Peyer's patch (tissue), 4 donors: Measurements from ENCODE around the gene ATP6AP2.

Experiments
- CTCF ChIP-seq, 6 experiments: fragments of 450-650 bp in 4 of 6; fragments of 200-600 bp in 2 of 6; sonication (generic) in 1 of 6; IDR thresholded peaks; one replicate each; pipeline ENCODE4 v1.5.1; 2017 to 2019; ENCODE audit warnings: antibody characterized with exemption in 6 of 6, mild to moderate bottlenecking in 3 of 6, moderate library complexity in 1 of 6
- POLR2A ChIP-seq, 2 donors: fragments of 450-650 bp; IDR thresholded peaks; one replicate each; pipeline ENCODE4 v1.5.1; 2017; ENCODE audit warnings: antibody characterized with exemption in 2 of 2, mild to moderate bottlenecking in 2 of 2, moderate library complexity in 2 of 2

GRCh38 chrX:40580537-40581335, at the start of gene ATP6AP2:
- no peak for TF ChIP-seq CTCF (IDR thresholded peaks at IDR 0.05)
- peak; percentile 70 to 82 for TF ChIP-seq POLR2A (IDR thresholded peaks at IDR 0.05)
